CD4-positive, alpha-beta T cell (primary cell): Measurements from ENCODE around the gene PIGH. TPM values are rescaled to one million over a fixed set of nuclear protein-coding genes. Genes with fewer than 3 reads are reported as not detected.

Experiments
- ATAC-seq: fragments of 200-7000 bp; cut with Tn5 transposase; one replicate; pipeline ENCODE4 v1.10.0; 2022; ENCODE audit warnings: mild to moderate bottlenecking; ENCODE audit not compliant: poor library complexity
- CTCF ChIA-PET: fragments of 350-600 bp; sonication (Branson Sonifier 250); formaldehyde crosslinking; loops from one replicate; lab custom pipeline; 2021; ENCODE audit warnings: antibody characterized with exemption, inconsistent platforms; lab: Charles Lee
- POLR2A ChIA-PET: fragments of 350-600 bp; sonication (Branson Sonifier 250); formaldehyde crosslinking; loops from one replicate; lab custom pipeline; 2021; ENCODE audit warnings: antibody characterized with exemption, inconsistent platforms; lab: Charles Lee
- DNase-seq, 14 experiments: peaks; one replicate each; pipeline ENCODE4 v3.0.0-alpha.2; 2013 to 2020; ENCODE audit warnings: mixed read lengths in 2 of 14
- H3K27ac ChIP-seq, 2 donors: one replicate each; pipeline versions ENCODE4 v1.5.1 to v1.7.0; 2013; ENCODE audit warnings: low read length in 2 of 2, low read depth in 1 of 2, mild to moderate bottlenecking in 1 of 2
- H3K27me3 ChIP-seq, 2 experiments: 1 replicate in 1 of 2; 2 replicates in 1 of 2; pipeline versions ENCODE4 v1.6.1 to v1.7.0; 2013; ENCODE audit warnings: low read length in 2 of 2, control low read depth in 1 of 2, mild to moderate bottlenecking in 1 of 2, moderate library complexity in 1 of 2; ENCODE audit not compliant: insufficient read depth in 2 of 2, control insufficient read depth in 1 of 2
- H3K36me3 ChIP-seq: one replicate; pipeline ENCODE4 v1.6.1; 2013; ENCODE audit warnings: low read length, control low read depth; ENCODE audit not compliant: insufficient read depth
- H3K4me1 ChIP-seq: one replicate; pipeline ENCODE4 v1.6.1; 2013; ENCODE audit warnings: low read length, control low read depth; ENCODE audit not compliant: insufficient read depth
- H3K4me3 ChIP-seq: one replicate; pipeline ENCODE4 v1.5.1; 2013; ENCODE audit warnings: mild to moderate bottlenecking, low read length, moderate library complexity
- H3K9me3 ChIP-seq, 2 experiments: 1 replicate in 1 of 2; 2 replicates in 1 of 2; pipeline versions ENCODE4 v1.6.1 to v1.7.0; 2013; ENCODE audit warnings: low read length in 2 of 2, mild to moderate bottlenecking in 2 of 2, control low read depth in 1 of 2, moderate library complexity in 1 of 2; ENCODE audit not compliant: control insufficient read depth in 1 of 2, insufficient read depth in 1 of 2
- H3K27ac Mint-ChIP-seq: one replicate; pipeline ENCODE4 v1.8.0; 2020; ENCODE audit warnings: mixed read lengths
- H3K27me3 Mint-ChIP-seq: one replicate; pipeline ENCODE4 v1.8.0; 2021; ENCODE audit warnings: mixed read lengths
- H3K36me3 Mint-ChIP-seq: one replicate; pipeline ENCODE4 v1.8.0; 2021; ENCODE audit warnings: low read depth, mixed read lengths
- H3K4me1 Mint-ChIP-seq: one replicate; pipeline ENCODE4 v1.8.0; 2021; ENCODE audit warnings: low read depth, mixed read lengths
- H3K4me3 Mint-ChIP-seq: one replicate; pipeline ENCODE4 v1.8.0; 2020; ENCODE audit warnings: mild to moderate bottlenecking, mixed read lengths
- H3K9me3 Mint-ChIP-seq: one replicate; pipeline ENCODE4 v1.8.0; 2020; ENCODE audit warnings: mixed read lengths
- intact Hi-C, 2 experiments: fragments of 100-400 bp; cut with DNase I in 1 of 2; cut with micrococcal nuclease in 1 of 2; formaldehyde crosslinking; loops; one replicate each; pipeline versions ENCODE4 v1.15.1 to v1.9.0; 2023 to 2025; cut with DNase I, micrococcal nuclease
- total RNA-seq, 174 experiments: library from RNA in 2 of 174; stranded (reverse) in 2 of 174; gene quantifications; one replicate each; pipeline ENCODE4 v1.2.3 and lab custom pipeline; 2021 to 2026
- TF ChIP-seq, protein P1 (sequence below): fragments of 200-600 bp; IDR thresholded peaks from one replicate; pipeline ENCODE4 v1.8.0; 2022; ENCODE audit warnings: antibody characterized with exemption, mild to moderate bottlenecking

PIGH gene
- total RNA-seq, 2 experiments from 2014 or later: 66.0 to 69.7 TPM

DNA sequence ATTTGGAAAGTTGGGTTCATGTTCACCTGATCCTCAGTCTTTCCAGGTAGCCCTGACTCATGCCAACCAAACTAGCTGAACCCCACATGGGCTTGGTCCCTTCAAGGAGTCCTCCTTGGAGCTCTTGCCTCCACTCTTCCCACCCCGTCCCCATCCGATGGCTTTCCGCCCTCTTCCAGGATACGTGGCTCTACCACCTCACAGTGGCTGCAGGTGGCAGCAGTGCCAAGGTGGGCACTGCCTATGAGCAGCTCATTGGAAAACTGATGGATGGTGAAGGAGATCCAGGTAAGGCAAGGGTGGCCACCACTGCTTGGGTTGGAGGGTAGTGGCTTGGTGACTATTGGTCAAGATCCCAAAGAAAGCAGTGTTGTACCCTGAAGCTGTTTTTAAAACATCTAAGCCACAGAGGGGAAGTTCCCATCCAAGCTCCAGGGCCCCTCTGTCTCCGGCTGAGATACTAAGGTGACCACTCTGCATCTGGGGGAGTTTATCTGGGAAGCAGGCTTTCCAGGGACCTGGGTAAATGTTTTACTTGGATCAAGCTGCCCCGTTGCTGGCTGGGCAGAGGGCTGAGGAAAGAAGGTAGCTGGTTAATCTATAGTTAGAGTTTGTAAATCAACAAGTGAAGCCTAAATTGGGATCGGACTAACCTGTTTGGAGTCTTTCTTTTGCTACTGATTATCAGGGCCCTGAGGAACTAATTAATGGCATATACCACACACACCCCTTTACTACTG, 23.7 kb downstream of the PIGH start:
- no peak for ATAC-seq
- Mint-ChIP-seq H3K36me3 (no peaks in the 10 kb centered on the region), H3K27me3 (no peaks in the 10 kb centered on the region), H3K9me3 (no peaks in the 10 kb centered on the region), H3K4me3 (no peak overlapping the region), H3K4me1 (no peaks in the 10 kb centered on the region), H3K27ac (no peak overlapping the region)
- H3K36me3 ChIP-seq: no peaks in the 10 kb centered on the region
- TF ChIP-seq, protein P1, sequence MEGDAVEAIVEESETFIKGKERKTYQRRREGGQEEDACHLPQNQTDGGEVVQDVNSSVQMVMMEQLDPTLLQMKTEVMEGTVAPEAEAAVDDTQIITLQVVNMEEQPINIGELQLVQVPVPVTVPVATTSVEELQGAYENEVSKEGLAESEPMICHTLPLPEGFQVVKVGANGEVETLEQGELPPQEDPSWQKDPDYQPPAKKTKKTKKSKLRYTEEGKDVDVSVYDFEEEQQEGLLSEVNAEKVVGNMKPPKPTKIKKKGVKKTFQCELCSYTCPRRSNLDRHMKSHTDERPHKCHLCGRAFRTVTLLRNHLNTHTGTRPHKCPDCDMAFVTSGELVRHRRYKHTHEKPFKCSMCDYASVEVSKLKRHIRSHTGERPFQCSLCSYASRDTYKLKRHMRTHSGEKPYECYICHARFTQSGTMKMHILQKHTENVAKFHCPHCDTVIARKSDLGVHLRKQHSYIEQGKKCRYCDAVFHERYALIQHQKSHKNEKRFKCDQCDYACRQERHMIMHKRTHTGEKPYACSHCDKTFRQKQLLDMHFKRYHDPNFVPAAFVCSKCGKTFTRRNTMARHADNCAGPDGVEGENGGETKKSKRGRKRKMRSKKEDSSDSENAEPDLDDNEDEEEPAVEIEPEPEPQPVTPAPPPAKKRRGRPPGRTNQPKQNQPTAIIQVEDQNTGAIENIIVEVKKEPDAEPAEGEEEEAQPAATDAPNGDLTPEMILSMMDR: no peak
- no peak overlapping the region for H3K27ac ChIP-seq
- no peak for DNase-seq
- intact Hi-C loops: loop anchor here in 1 of 2 experiments (10.0 kb wide), 1 partner anchor 1222 kb away; no protein-coding TSS in a partner anchor
- H3K4me1 ChIP-seq: peaks cover 3% of the 10 kb centered on the region
- no peaks in the 10 kb centered on the region for H3K27me3 ChIP-seq
- ChIA-PET CTCF (interaction anchor here (0.8 kb wide), 1 partner anchor 149 kb away, joined by 3 read pairs; no protein-coding TSS in a partner anchor), POLR2A (interaction anchor here (0.6 kb wide), 1 partner anchor 14 kb away, joined by 4 read pairs; no protein-coding TSS in a partner anchor)
- H3K4me3 ChIP-seq: no peak overlapping the region
- peaks cover 0 to 3% of the 10 kb centered on the region in 2 experiments for H3K9me3 ChIP-seq

DNA sequence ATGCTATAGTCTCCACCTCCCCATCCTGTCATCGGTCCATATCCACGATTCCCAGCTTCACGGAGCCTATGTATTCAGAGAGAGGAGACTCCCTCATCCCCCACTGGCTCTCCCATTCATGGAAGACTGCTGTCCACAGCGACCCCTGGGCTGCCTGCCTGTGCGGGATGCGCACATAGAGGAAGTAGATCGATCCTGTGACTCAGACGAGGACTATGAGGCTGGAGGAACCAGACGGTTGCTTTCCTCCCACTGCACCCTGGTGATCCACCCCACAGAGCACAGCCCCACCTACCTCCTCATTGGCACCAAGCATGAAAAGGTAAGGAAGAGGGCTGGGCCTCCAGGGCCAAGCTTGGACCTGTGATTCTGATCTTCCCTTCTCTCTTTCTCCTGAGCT, 24.4 kb downstream of the PIGH start:
- POLR2A ChIA-PET: no interaction called here

DNA sequence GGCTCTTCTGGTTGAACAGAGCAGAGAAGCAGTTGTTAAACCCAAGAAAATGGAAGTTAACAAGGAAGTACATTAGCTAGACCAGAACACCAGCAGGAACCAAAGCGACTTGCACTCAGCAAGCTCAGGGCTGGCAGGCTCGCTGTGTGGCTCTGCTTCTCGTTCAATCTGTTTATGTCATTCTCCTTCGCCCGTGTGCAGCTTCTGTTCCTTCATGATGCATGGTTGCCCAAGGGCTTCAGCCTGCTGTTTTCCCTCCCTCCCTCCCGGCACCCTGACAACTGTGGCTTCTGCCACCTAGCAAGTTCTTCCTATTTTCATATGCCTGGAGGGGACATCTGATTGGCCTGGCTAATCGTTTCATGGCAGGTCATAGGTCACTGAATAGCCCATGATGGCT, 25.3 kb downstream of the PIGH start:
- H3K27me3 Mint-ChIP-seq: no peaks in the 10 kb centered on the region
- intact Hi-C loops: loop anchor here (5.0 to 10.0 kb wide), 3 partner anchors 48 to 1220 kb away; no protein-coding TSS in a partner anchor
- H3K36me3 Mint-ChIP-seq: no peaks in the 10 kb centered on the region
- no peaks in the 10 kb centered on the region for H3K4me1 Mint-ChIP-seq
- Histone ChIP-seq H3K36me3 (no peaks in the 10 kb centered on the region), H3K4me1 (peaks cover 3% of the 10 kb centered on the region), H3K27me3 (no peaks in the 10 kb centered on the region), H3K27ac (no peak overlapping the region), H3K4me3 (no peak overlapping the region), H3K9me3 (peaks cover 0 to 3% of the 10 kb centered on the region in 2 experiments)
- POLR2A ChIA-PET: no interaction called here
- CTCF ChIA-PET: no interaction called here
- TF ChIP-seq, protein P1: no peak
- DNase-seq: no peak
- no peak overlapping the region for H3K4me3 Mint-ChIP-seq
- H3K9me3 Mint-ChIP-seq: no peaks in the 10 kb centered on the region
- no peak for ATAC-seq
- H3K27ac Mint-ChIP-seq: no peak overlapping the region

More for the DNA sequence above, 24.4 kb downstream of the PIGH start:
- ATAC-seq: no peak
- Mint-ChIP-seq H3K36me3 (no peaks in the 10 kb centered on the region), H3K27ac (no peak overlapping the region), H3K4me3 (no peak overlapping the region), H3K4me1 (no peaks in the 10 kb centered on the region), H3K27me3 (no peaks in the 10 kb centered on the region), H3K9me3 (no peaks in the 10 kb centered on the region)
- intact Hi-C loops: loop anchor here in 1 of 2 experiments (10.0 kb wide), 1 partner anchor 1221 kb away; no protein-coding TSS in a partner anchor
- H3K27me3 ChIP-seq: no peaks in the 10 kb centered on the region
- peaks cover 3% of the 10 kb centered on the region for H3K4me1 ChIP-seq
- H3K27ac ChIP-seq: no peak overlapping the region
- H3K9me3 ChIP-seq: peaks cover 0 to 3% of the 10 kb centered on the region in 2 experiments
- H3K4me3 ChIP-seq: no peak overlapping the region
- peak in 1 of 14 experiments; percentile 12 for DNase-seq
- CTCF ChIA-PET: interaction anchor here (0.8 kb wide), 1 partner anchor 149 kb away, joined by 3 read pairs; no protein-coding TSS in a partner anchor
- TF ChIP-seq, protein P1: no peak
- no peaks in the 10 kb centered on the region for H3K36me3 ChIP-seq
